Measurements from ENCODE around the gene MCCC1.

DNA sequence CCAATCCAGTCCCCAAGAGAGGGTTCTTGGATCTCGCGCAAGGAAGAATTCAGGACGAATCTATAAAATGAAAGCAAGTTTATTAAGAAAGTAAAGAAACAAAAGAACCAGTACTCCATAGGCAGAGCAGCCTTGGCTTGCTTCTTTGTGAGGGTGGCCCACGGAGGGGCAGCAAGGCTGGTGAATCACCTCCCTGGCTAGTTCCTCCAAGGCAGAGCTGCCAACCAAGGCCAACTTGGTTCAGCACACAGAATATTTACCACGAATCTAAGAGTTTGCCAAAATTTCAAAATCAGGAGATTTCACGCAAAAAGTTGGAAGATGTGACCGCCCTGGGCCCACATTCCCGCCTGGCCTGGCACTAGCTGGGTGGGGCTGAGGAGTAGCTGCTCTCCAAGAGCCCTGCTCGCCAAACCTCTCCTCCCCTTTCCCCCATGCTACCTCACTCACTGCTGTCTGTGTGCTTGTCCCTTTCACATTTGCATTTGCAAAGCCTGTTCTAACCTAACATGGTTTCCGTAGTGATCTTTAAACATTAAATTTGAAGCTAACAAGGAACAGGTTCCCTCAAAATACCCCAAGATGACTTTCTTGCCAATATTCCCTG is 92.8 kb downstream of the MCCC1 start:
- TF ChIP-seq, protein P1, sequence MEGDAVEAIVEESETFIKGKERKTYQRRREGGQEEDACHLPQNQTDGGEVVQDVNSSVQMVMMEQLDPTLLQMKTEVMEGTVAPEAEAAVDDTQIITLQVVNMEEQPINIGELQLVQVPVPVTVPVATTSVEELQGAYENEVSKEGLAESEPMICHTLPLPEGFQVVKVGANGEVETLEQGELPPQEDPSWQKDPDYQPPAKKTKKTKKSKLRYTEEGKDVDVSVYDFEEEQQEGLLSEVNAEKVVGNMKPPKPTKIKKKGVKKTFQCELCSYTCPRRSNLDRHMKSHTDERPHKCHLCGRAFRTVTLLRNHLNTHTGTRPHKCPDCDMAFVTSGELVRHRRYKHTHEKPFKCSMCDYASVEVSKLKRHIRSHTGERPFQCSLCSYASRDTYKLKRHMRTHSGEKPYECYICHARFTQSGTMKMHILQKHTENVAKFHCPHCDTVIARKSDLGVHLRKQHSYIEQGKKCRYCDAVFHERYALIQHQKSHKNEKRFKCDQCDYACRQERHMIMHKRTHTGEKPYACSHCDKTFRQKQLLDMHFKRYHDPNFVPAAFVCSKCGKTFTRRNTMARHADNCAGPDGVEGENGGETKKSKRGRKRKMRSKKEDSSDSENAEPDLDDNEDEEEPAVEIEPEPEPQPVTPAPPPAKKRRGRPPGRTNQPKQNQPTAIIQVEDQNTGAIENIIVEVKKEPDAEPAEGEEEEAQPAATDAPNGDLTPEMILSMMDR (IDR thresholded peaks at IDR 0.05) = no peak
- TF ChIP-seq EZH2 (IDR thresholded peaks at IDR 0.05; ENCODE audit: borderline replicate concordance, insufficient read depth, low read depth, low read length, poor library complexity, severe bottlenecking) = no peak
